SHP77 treated with DMSO at 0.1 percent for 48 hours (cell line): ENCODE data around the gene RPL13.

ENCODE experiments used
- DNase-seq: peaks from one replicate; lab custom pipeline; 2025; lab: John Stamatoyannopoulos, UW

The RPL13 gene

DNA sequence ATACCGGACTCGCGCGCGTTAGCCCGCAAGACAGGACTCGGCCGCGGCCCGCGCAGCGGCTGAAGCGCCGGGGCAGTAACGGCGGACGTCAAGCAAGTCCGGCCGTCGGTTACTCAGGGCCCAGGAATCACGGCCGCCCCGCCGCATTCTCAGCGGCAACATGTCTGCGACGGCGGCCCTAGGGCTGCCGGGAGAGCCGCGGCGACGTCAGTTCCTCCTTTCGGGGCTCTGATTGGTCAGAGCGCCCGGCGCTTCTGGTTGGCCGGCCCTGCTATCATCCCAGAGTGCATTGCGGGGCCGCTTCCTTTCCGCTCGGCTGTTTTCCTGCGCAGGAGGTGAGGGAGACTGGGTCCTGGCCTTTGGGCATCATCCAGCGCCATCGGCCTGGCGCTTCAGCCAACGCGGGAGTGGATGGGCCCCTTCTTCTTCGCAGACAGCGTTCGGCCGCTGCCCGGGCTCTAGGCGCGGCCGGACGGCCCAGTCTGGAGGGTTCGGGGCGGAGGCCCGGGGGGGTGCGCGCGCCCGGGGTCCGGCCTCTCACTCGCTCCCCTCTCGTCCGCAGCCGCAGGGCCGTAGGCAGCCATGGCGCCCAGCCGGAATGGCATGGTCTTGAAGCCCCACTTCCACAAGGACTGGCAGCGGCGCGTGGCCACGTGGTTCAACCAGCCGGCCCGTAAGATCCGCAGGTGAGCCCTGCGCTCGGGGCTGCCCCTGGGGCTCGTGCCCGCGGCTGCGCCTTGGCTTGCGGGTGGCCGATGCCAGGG lies at the start of gene RPL13:
Gene RPL13 (plus strand): TSS at position 305 of the 764 bp plus-strand sequence. CDS start 278 bp downstream, at position 583.
- peak; percentile 88 for DNase-seq

GRCh38 chr16:89511374-89511773 lies 49.1 kb upstream of the RPL13 start:
- DNase-seq = no peak

DNA sequence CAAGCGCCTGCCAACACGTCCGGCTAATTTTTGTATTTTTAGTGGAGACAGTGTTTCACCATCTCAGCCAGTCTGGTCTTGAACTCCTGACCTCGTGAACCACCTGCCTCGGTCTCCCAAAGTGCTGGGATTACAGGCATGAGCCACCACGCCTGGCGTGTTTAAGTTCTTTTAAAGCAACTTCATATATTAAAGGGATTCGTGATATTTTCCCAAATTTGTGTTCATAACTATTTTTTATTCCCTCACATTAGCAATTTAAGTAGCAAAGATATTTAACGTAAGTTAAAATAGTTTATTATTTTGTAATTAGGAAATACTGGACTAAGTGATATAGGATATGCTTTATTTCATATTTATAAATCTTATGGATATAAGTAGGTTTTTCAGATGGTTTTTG lies 48.0 kb upstream of the RPL13 start:
- no peak for DNase-seq

- no peak for DNase-seq
These were observed 43.4 kb upstream of the RPL13 start for GRCh38 chr16:89517128-89517527.

- DNase-seq = no peak
These were observed 40.6 kb upstream of the RPL13 start for GRCh38 chr16:89519881-89520280.

- peak; percentile 98 for DNase-seq
These were observed 38.2 kb upstream of the RPL13 start for GRCh38 chr16:89522287-89522686.

DNA sequence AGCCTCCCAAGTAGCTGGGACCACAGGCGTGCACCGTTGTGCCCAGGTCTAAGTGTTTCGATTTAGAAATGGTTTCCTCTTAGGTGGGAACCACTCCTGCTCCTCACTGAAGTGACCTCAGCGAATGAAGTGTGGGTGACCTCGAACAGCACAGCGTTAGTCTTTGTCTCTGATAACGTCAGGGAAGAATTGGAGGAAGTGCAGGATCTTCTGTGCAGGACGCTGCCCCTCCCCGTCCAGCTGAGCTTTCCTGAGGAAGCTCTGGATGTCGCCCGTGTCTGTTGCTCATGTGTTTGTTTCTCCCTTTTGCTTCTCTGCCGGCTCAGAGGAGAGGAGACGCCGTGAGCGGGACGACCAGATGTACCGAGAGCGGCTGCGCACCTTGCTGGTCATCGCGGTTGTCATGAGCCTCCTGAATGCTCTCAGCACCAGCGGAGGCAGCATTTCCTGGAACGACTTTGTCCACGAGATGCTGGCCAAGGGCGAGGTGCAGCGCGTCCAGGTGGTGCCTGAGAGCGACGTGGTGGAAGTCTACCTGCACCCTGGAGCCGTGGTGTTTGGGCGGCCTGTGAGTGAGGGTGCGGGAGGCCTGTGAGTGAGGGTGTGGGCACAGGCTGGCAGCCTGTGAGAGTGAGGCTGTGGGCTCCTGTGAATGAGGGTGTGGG lies 36.7 kb upstream of the RPL13 start:
- no peak for DNase-seq

DNA sequence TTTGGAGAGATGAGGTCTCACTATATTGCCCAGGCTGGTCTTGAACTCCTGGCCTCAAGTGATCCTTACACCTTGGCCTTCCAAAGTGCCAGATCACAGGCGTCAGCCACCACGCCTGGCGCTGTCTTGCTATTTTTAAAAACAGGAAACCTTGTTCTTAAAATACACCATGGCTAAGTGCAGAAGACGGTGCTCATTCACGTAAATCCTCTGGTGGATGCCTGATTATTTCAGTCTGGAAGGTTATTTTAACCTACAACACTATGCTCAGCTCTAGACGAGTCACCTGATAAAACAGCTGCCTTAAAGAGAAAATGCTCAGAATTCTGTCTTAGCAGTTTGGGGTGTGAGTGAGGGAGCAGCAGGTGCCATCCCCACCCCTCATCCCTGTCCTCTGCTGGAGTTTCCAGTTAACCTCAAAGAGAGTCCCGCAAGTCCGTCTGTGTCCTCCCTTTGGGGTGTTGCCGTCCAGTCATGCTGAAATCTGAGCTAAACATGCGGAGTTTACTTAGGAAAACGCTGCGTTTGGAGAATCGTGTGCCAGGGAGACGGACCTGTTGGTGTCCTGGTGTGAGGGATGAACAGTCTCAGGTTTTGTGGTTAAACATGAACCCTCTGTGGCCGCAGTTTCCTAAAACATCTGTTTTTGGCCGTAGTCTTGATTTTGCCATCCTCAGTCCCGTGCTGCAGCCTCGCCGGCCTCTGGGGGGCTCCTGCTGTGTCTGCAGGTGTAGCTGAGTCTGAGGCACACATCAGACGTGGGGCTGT lies 35.2 kb upstream of the RPL13 start:
- DNase-seq = no peak

GRCh38 chr16:89529097-89529496 lies 31.4 kb upstream of the RPL13 start:
- DNase-seq = no peak

GRCh38 chr16:89530401-89531381 lies 29.8 kb upstream of the RPL13 start:
- DNase-seq = no peak

DNA sequence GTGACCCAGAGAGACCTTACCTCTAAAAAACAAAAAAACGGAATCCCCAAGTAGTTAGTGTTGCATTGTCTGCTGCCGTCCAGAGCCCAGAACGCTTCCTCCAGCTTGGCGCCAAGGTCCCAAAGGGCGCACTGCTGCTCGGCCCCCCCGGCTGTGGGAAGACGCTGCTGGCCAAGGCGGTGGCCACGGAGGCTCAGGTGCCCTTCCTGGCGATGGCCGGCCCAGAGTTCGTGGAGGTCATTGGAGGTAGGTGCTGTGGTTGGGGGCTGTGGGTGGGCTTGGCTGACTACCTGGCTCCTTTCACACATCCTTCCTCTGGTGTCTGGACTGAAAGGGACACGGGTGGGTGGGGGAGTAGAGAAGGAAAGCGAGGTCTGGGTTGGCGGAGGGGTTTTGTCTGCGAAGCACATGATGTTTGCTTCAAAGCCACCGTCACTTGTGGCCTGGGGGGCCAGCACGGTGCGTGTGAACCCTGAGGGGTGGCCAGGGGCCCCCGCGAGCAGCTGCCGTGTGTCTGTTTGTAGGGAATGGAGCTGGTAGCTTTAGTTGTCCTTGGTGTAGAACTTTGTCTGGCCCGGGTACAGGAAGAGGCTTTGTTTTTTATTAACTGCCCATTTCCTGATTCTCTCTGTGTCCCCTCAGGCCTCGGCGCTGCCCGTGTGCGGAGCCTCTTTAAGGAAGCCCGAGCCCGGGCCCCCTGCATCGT lies 28.5 kb upstream of the RPL13 start:
- no peak for DNase-seq

- DNase-seq = no peak
These were observed 26.2 kb upstream of the RPL13 start for GRCh38 chr16:89534252-89534756.

GRCh38 chr16:89536371-89536770 lies 24.1 kb upstream of the RPL13 start:
- DNase-seq = no peak

- no peak for DNase-seq
These were observed 23.5 kb upstream of the RPL13 start for GRCh38 chr16:89536886-89537548.

GRCh38 chr16:89537549-89537925 lies 22.9 kb upstream of the RPL13 start:
- DNase-seq = no peak

GRCh38 chr16:89538286-89538685 lies 22.2 kb upstream of the RPL13 start:
- DNase-seq = no peak

- no peak for DNase-seq
These were observed 19.9 kb upstream of the RPL13 start for GRCh38 chr16:89540557-89540956.

- DNase-seq = no peak
These were observed 18.7 kb upstream of the RPL13 start for GRCh38 chr16:89541792-89542191.

GRCh38 chr16:89544113-89544512 lies 16.4 kb upstream of the RPL13 start:
- no peak for DNase-seq

DNA sequence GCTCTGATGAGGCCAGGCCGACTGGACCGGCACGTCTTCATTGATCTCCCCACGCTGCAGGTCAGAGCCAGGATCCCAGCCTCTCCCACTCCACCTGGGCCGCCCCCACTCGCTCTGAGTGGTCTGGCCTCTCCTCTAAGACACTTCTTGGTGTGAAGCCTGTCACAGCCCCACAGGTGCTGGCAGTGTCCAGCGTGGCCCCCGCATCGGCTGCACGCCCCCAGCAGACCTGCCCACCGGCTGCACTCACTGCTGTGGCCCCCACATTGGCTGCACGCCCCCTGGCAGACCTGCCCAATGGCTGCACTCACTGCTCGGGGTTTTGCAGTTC lies 15.8 kb upstream of the RPL13 start:
- no peak for DNase-seq
